Upper lobe of right lung (tissue), 1 donor: Measurements from ENCODE around the gene ACTN2. TPM values are rescaled to one million over a fixed set of nuclear protein-coding genes. Genes with fewer than 3 reads are reported as not detected.

Source experiments
- ATAC-seq: fragments of 200-7000 bp; cut with Tn5 transposase; one replicate; pipeline ENCODE4 v1.9.1; 2020; ENCODE audit warnings: mild to moderate bottlenecking, moderate library complexity
- DNase-seq: peaks from one replicate; pipeline ENCODE4 v3.0.0-alpha.2; 2020
- H3K27ac ChIP-seq: fragments of 200-600 bp; one replicate; pipeline ENCODE4 v1.8.0; 2022
- H3K27me3 ChIP-seq: fragments of 200-600 bp; one replicate; pipeline ENCODE4 v1.8.0; 2022; ENCODE audit warnings: mild to moderate bottlenecking
- H3K36me3 ChIP-seq: fragments of 200-600 bp; one replicate; pipeline ENCODE4 v1.8.0; 2022
- H3K4me1 ChIP-seq: fragments of 200-600 bp; one replicate; pipeline ENCODE4 v1.8.0; 2022
- H3K4me3 ChIP-seq: fragments of 200-600 bp; one replicate; pipeline ENCODE4 v1.8.0; 2022; ENCODE audit warnings: mild to moderate bottlenecking
- H3K9me3 ChIP-seq: fragments of 200-600 bp; one replicate; pipeline ENCODE4 v1.8.0; 2022
- intact Hi-C: fragments of 100-400 bp; cut with DNase I; formaldehyde crosslinking; loops from one replicate; pipeline ENCODE4 v1.11.0; 2022
- total RNA-seq: library from RNA; stranded (reverse); fragmentation: NEBNext Ultra II Directional; extraction: Animal tissue kit (Norgen Biotek cat#: 25700); gene quantifications from one replicate; pipeline ENCODE4 v1.2.1, GENCODE V29; 2021
- TF ChIP-seq, protein P1 (sequence below): fragments of 200-600 bp; IDR thresholded peaks from one replicate; pipeline ENCODE4 v1.8.0; 2022; ENCODE audit warnings: antibody characterized with exemption
- donor health status: DM: no; HTN: yes; CAD: no; lungs with severe emphysema.

Gene ACTN2
- total RNA-seq, 1 donor from 2014 or later = 2.8 TPM

DNA sequence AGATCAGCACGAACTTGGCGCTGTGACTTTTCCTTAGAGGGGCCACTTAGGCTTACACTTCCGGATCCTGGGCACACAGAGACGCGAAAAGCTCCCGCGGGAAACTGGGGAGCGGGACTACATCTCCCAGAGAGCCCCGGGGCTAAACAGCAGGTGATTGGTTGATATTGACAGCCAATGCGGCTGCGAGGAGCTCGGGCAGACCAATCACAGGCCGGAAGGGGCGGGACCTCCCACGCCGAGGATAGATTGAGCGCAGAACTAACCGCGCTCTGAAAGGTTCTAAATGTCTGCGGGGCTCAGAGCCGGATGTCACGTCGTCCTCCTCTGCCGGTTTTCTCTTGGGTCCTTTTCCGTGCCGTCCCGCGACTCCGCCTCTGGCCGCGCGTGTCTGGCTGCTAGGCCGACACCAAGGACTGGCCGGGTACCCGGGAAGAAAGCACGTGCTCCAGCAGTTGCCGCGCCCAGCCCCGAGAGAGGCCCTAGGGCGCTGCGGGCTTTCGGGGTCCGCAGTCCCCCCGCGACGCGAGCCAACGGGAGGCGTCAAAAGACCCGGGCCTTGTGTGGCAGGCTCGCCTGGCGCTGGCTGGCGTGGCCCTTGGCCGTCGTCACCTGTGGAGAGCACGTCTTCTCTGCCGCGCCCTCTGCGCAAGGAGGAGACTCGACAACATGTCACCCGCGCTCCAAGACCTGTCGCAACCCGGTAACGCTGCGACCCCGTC, 108.9 kb downstream of the ACTN2 start, which contains the start of gene MTR:
Gene MTR (plus strand): TSS at position 258 of the 722 bp plus-strand sequence. CDS start 412 bp downstream, at position 670.
- peak within 1 kb of the TSS; percentile 93 for H3K4me3 ChIP-seq
- peak within 1 kb of the TSS; percentile 94 for H3K27ac ChIP-seq
- ATAC-seq (peak; percentile 99), DNase-seq (peak; percentile 98)
- H3K36me3 ChIP-seq = no peaks in the 10 kb centered on the region
- TF ChIP-seq, protein P1, sequence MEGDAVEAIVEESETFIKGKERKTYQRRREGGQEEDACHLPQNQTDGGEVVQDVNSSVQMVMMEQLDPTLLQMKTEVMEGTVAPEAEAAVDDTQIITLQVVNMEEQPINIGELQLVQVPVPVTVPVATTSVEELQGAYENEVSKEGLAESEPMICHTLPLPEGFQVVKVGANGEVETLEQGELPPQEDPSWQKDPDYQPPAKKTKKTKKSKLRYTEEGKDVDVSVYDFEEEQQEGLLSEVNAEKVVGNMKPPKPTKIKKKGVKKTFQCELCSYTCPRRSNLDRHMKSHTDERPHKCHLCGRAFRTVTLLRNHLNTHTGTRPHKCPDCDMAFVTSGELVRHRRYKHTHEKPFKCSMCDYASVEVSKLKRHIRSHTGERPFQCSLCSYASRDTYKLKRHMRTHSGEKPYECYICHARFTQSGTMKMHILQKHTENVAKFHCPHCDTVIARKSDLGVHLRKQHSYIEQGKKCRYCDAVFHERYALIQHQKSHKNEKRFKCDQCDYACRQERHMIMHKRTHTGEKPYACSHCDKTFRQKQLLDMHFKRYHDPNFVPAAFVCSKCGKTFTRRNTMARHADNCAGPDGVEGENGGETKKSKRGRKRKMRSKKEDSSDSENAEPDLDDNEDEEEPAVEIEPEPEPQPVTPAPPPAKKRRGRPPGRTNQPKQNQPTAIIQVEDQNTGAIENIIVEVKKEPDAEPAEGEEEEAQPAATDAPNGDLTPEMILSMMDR = no peak
- H3K9me3 ChIP-seq = no peaks in the 10 kb centered on the region
- intact Hi-C loops = no loop called here
- no peaks in the 10 kb centered on the region for H3K27me3 ChIP-seq
- H3K4me1 ChIP-seq = peaks cover 11% of the 10 kb centered on the region

DNA sequence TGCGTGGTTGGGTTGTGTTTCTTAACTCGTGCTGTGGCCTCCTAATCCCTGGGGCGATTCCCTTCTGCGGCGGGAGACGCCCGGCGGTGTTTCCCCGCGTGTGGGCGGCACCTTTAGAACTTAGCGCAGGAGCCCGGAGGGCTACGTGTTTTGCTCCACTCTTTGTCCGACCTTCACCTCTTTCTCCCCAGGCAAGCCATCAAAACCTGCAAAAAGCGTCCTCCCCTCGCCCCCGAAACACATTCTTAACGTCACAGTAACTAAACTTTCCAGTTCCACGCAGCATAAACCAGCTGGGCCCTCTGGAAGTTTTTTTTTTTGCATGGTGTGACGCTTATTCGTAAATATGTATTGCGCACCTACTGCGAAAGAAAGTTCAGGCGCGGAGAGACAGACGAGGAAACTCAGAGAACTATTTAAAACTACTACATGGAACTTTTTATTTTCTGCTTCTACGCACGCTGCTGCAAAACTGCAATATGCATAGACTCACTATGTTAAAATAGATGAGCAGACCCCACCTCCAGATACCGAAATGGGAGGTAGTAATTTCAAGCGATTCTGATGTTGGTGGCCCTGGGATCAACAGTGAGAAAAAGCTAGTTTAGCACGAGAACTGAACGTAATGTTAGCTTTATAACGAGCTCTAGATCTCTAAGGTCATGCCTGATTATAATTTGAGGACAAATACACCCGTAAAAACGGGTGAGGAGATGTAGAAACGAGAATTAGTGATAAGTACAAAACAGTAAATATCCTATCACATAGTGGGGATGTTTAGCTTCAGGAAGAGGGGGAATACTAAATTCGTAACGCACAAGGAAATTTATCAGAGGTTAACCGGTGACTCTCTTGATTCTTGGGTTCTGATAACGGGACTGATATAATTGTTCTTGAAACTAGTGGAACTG, 109.7 kb downstream of the ACTN2 start:
- ATAC-seq = no peak
- DNase-seq = no peak
- H3K27me3 ChIP-seq = no peaks in the 10 kb centered on the region
- peaks cover 11% of the 10 kb centered on the region for H3K4me1 ChIP-seq
- intact Hi-C loops = no loop called here
- H3K36me3 ChIP-seq = no peaks in the 10 kb centered on the region
- H3K9me3 ChIP-seq = no peaks in the 10 kb centered on the region
- TF ChIP-seq, protein P1 = no peak
- peak overlapping the region; percentile 94 for H3K27ac ChIP-seq
- peak overlapping the region; percentile 93 for H3K4me3 ChIP-seq

DNA sequence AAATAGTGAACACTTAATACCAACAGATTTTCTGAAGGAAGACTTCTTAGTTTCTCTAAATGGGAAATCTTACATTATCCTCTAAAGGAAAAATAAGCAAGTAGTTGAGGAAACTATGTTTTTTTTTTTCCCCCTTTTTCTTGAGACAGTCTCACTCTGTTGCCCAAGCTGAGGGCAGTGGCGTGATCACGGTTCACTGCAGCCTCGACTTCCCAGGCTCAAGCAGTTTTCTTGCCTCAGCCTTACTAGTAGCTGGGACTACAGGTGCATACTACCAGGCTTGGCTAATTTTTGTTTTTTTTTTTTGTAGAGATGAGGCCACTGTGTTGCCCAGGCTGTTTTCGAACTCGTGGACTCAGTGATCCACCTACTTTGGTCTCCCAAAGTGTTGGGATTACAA, 112.7 kb downstream of the ACTN2 start:
- H3K27ac ChIP-seq = no peak overlapping the region
- DNase-seq (no peak), ATAC-seq (no peak)
- H3K4me1 ChIP-seq = peaks cover 11% of the 10 kb centered on the region
- no peak overlapping the region for H3K4me3 ChIP-seq
- peaks cover 8% of the 10 kb centered on the region for H3K36me3 ChIP-seq
- TF ChIP-seq, protein P1 = no peak
- H3K9me3 ChIP-seq = no peaks in the 10 kb centered on the region
- intact Hi-C loops = no loop called here
- H3K27me3 ChIP-seq = no peaks in the 10 kb centered on the region

DNA sequence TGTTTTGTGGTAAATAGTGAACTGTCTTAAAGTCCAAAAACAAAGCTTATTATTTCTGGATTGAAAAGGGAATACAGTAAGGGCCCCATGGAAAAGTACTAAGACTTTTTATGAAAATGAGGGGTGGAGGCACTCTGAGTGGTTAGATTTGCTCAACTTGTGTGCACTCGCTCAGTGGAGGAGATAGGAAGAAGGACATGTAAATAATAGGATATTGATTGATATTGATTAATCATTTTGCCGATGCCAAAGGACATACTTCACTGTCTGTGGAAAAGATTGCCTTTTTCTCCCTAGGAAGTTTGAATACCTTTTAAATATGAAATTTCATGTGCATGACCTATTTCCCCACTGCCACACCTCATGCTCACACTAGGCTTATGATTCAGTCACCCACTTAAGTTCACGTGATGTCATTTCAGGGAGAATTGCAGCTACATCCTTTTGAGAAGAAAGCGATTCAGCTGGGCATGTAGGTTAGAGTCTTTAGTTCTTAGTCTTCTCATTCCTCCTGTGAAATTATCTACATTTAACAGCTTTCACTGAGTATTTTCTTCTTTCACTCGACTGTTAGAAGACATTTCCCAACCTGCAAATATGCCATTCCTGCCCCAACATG, 113.8 kb downstream of the ACTN2 start:
- no peaks in the 10 kb centered on the region for H3K9me3 ChIP-seq
- no peaks in the 10 kb centered on the region for H3K27me3 ChIP-seq
- no peak overlapping the region for H3K4me3 ChIP-seq
- TF ChIP-seq, protein P1 = no peak
- ATAC-seq (no peak), DNase-seq (no peak)
- peaks cover 11% of the 10 kb centered on the region for H3K4me1 ChIP-seq
- peaks cover 16% of the 10 kb centered on the region for H3K36me3 ChIP-seq
- intact Hi-C loops = no loop called here
- no peak overlapping the region for H3K27ac ChIP-seq

DNA sequence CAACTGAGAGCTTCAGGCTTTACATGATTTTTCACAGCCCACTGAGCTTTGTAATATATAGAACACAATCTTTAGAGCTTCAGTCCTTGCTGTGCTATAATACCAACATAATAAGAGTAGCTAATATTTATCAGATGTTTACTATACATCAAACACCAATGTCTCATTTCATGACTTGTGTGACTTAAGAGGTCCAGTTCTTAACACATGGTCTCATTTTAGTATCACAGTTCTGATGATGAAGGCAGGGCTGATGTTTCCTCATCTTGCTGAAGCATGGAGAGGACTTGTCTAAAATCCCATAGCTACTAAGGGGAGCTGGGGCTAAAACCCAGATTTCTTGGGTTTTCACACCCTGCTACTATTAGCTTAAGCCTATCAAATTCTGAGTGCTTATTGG, 114.3 kb downstream of the ACTN2 start:
- no peaks in the 10 kb centered on the region for H3K27me3 ChIP-seq
- H3K9me3 ChIP-seq = no peaks in the 10 kb centered on the region
- TF ChIP-seq, protein P1 = no peak
- H3K36me3 ChIP-seq = peaks cover 16% of the 10 kb centered on the region
- no peak overlapping the region for H3K4me3 ChIP-seq
- peaks cover 11% of the 10 kb centered on the region for H3K4me1 ChIP-seq
- no peak for DNase-seq
- intact Hi-C loops = no loop called here
- H3K27ac ChIP-seq = no peak overlapping the region
- no peak for ATAC-seq
